ENCODE measurements around the gene TRIM47. TPM values are rescaled to one million over a fixed set of nuclear protein-coding genes. Genes with fewer than 3 reads are reported as not detected.

TRIM47 gene
- total RNA-seq (2021; ENCODE audit: unreplicated experiment) (86.7 TPM), Bru-seq, nascent RNA (percentile 76 among the genes with signal in this experiment), BruChase-seq, experiment 1, labeled RNA remaining after a 6-hour chase (percentile 78 among the genes with signal in this experiment), BruChase-seq, experiment 2, labeled RNA remaining after a 2-hour chase (percentile 94 among the genes with signal in this experiment)
- polyA plus RNA-seq (2012): 49.9 and 67.2 TPM in 2 replicates
- long read RNA-seq, transcript TRIM47-201 (6 exons, 2,266 nt): major isoform, 137 of 190 reads
- long read RNA-seq, transcript TRIM47-204 (6 exons, 1,907 nt): minor isoform, 12 of 190 reads
- long read RNA-seq, partial matches to known transcripts: 16 of 190 reads
- long read RNA-seq, other reads (novel, unspliced or antisense): 22 of 190 reads

- Histone ChIP-seq H3K9ac (ENCODE audit: low read length) (peak within 1 kb of the TSS; percentile 96), H3K9me3 (ENCODE audit: control insufficient read depth in 1 of 2, insufficient read depth in 1 of 2, low read depth in 1 of 2, low read length in 2 of 2) (no peaks in the 10 kb centered on the region), H3K4me3 (replicated peaks in 1 of 2; ENCODE audit: low read depth in 1 of 2, low read length in 2 of 2) (peak within 1 kb of the TSS; percentile 69 to 81), H3K9me2 (ENCODE audit: insufficient read depth) (no peaks in the 10 kb centered on the region), H3K27me3 (ENCODE audit: insufficient read depth, low read length) (no peaks in the 10 kb centered on the region), H3K4me2 (ENCODE audit: low read length) (peak within 1 kb of the TSS; percentile 96), H3K27ac (ENCODE audit: low read depth, low read length) (peak within 1 kb of the TSS; percentile 99), H3K4me1 (ENCODE audit: control insufficient read depth in 1 of 2, insufficient read depth in 2 of 2, low read length in 2 of 2) (peaks cover 38 to 55% of the 10 kb centered on the region in 2 experiments), H3K79me2 (ENCODE audit: insufficient read depth, low read length) (peaks cover 27% of the 10 kb centered on the region), H3K36me3 (ENCODE audit: control insufficient read depth in 1 of 2, insufficient read depth in 2 of 2, low read length in 2 of 2) (peaks cover 0 to 4% of the 10 kb centered on the region in 2 experiments; a peak in 1 of 4 replicates), H4K20me1 (ENCODE audit: insufficient read depth) (no peaks in the 10 kb centered on the region), H2AFZ (ENCODE audit: low read depth, low read length, poor library complexity, severe bottlenecking) (no peak within 1 kb of the TSS)
- BruUV-seq (replicated peaks): no TSS peak
- CTCF ChIA-PET: interaction anchor here (0.9 to 6.3 kb wide), 9 partner anchors 15 to 125 kb away, joined by 3 to 57 read pairs (median 4); partner anchors contain the start of genes CDK3, MRPL38, TRIM65 and WBP2
- DNase-seq (ENCODE audit: low read depth, low spot score): no peak
- POLR2A ChIA-PET: interaction anchor here (0.8 to 3.4 kb wide), 10 partner anchors 11 to 100 kb away, joined by 3 to 24 read pairs (median 6); partner anchors contain the start of genes ACOX1, MRPL38, TEN1 and TRIM65
- intact Hi-C loops (cut with micrococcal nuclease): loop anchor here (5.0 kb wide), 1 partner anchor 101 kb away; a partner anchor contains a TSS
- RAD21 ChIA-PET (ENCODE audit: low non-redundant PET in 1 of 2, low total read pairs in 2 of 2, uncharacterized antibody in 2 of 2, unreplicated experiment in 2 of 2): interaction anchor here (0.8 to 0.9 kb wide), 2 partner anchors 11 to 18 kb away, joined by 3 to 4 read pairs; partner anchors contain the start of gene TRIM65 (in 1 of the 2)
- peak; percentile 55 for ATAC-seq
- TF ChIP-seq CEBPB (IDR thresholded peaks at IDR 0.05; ENCODE audit: low read depth) (no peak), ZFX (IDR thresholded peaks at IDR 0.05) (peak; percentile 91; the same call in 1 of the 2 replicates), RAD21 (IDR thresholded peaks at IDR 0.05; ENCODE audit: low read depth) (no peak), SIN3A (IDR thresholded peaks at IDR 0.05; ENCODE audit: low read depth) (no peak), EGR1 (IDR thresholded peaks at IDR 0.05; ENCODE audit: low read depth) (no peak), ZNF274 (IDR thresholded peaks at IDR 0.05; ENCODE audit: low read depth, low read length) (no peak), SP1 (IDR thresholded peaks at IDR 0.05; ENCODE audit: low read depth) (no peak), EZH2 (IDR thresholded peaks at IDR 0.05) (no peak), YY1 (IDR thresholded peaks at IDR 0.05; ENCODE audit: extremely low read depth, insufficient replicate concordance, low read depth, low read length) (no peak), EZH2phosphoT487 (IDR thresholded peaks at IDR 0.05; ENCODE audit: borderline replicate concordance) (no peak), FOSL1 (IDR thresholded peaks at IDR 0.05; ENCODE audit: low read depth) (no peak), ZBTB33 (IDR thresholded peaks at IDR 0.05; ENCODE audit: extremely low read depth, insufficient replicate concordance, low read length) (no peak), MAX (IDR thresholded peaks at IDR 0.05) (no peak), REST (IDR thresholded peaks at IDR 0.05; ENCODE audit: low read depth) (no peak), SRF (IDR thresholded peaks at IDR 0.05; ENCODE audit: low read depth) (no peak), POLR2A (IDR thresholded peaks at IDR 0.05; ENCODE audit: borderline replicate concordance, extremely low read depth, insufficient read depth, insufficient read length) (no peak), TCF7L2 (IDR thresholded peaks at IDR 0.05; ENCODE audit: borderline replicate concordance, extremely low read depth, insufficient read depth, insufficient read length) (no peak), ELF1 (IDR thresholded peaks at IDR 0.05; ENCODE audit: borderline replicate concordance, low read depth) (no peak), CBX3 (IDR thresholded peaks at IDR 0.05; ENCODE audit: low read depth) (no peak), ATF3 (IDR thresholded peaks at IDR 0.05) (no peak)
Observed at GRCh38 chr17:75878174-75878998, at the start of gene TRIM47. Gene TRIM47, minus strand, starts transcription at chr17:75878581. Its CDS starts 33 bp downstream, at chr17:75878548.

Data from HCT116 (cell line).